Breast epithelium (tissue), 4 donors: ENCODE data around the gene REL. TPM values are rescaled to one million over a fixed set of nuclear protein-coding genes. Genes with fewer than 3 reads are reported as not detected.

Source experiments
- DNase-seq, 2 donors: peaks; one replicate each; pipeline ENCODE4 v3.0.0-alpha.2; 2019; ENCODE audit warnings: low spot score in 2 of 2
- H3K27ac ChIP-seq, 2 donors: fragments of 200-600 bp; sonication (generic) in 1 of 2; one replicate each; pipeline ENCODE4 v1.5.1; 2016 to 2019; ENCODE audit warnings: mild to moderate bottlenecking in 1 of 2
- H3K27me3 ChIP-seq, 2 donors: fragments of 200-600 bp; sonication (generic) in 1 of 2; one replicate each; pipeline versions ENCODE4 v1.5.1 to v1.6.0; 2017 to 2019; ENCODE audit warnings: control low read depth in 1 of 2, mild to moderate bottlenecking in 1 of 2
- H3K36me3 ChIP-seq: fragments of 200-600 bp; one replicate; pipeline ENCODE4 v1.5.1; 2019
- H3K4me1 ChIP-seq, 2 donors: fragments of 200-600 bp; sonication (generic); one replicate each; pipeline ENCODE4 v1.5.1; 2016 to 2019; ENCODE audit warnings: control low read depth in 1 of 2
- H3K4me3 ChIP-seq, 3 donors: fragments of 200-600 bp; sonication (generic); 1 replicate in 2 of 3; 2 replicates in 1 of 3; pipeline ENCODE4 v1.5.1; 2016 to 2019; ENCODE audit warnings: mild to moderate bottlenecking in 3 of 3, moderate library complexity in 2 of 3
- H3K9me3 ChIP-seq, 2 donors: fragments of 200-600 bp; sonication (generic) in 1 of 2; one replicate each; pipeline ENCODE4 v1.5.1; 2016 to 2019; ENCODE audit warnings: control low read depth in 1 of 2
- POLR2A ChIP-seq: fragments of 450-650 bp; IDR thresholded peaks from one replicate; pipeline ENCODE4 v1.6.1; 2016; ENCODE audit warnings: antibody characterized with exemption, mild to moderate bottlenecking, moderate library complexity
- POLR2AphosphoS5 ChIP-seq, 3 donors: sonication (generic); formaldehyde crosslinking; IDR thresholded peaks; one replicate each; pipeline ENCODE4 v1.6.1; 2017; ENCODE audit warnings: antibody characterized with exemption in 3 of 3
- intact Hi-C: fragments of 100-400 bp; cut with DNase I; formaldehyde crosslinking; loops from one replicate; pipeline ENCODE4 v1.15.1; 2023; ENCODE audit warnings: low total_unique reads
- total RNA-seq, 3 donors: library from RNA; depleted of rRNA; stranded (reverse); fragments of >200 nt; gene quantifications; one replicate each; pipeline ENCODE4 v1.1.0, GENCODE V29; 2016
- TF ChIP-seq, protein P1 (sequence below), 3 donors: fragments of 450-650 bp; IDR thresholded peaks; one replicate each; pipeline ENCODE4 v1.5.1; 2016 to 2017; ENCODE audit warnings: antibody characterized with exemption in 3 of 3, mild to moderate bottlenecking in 3 of 3, moderate library complexity in 3 of 3

Gene REL
- total RNA-seq, 3 donors from 2014 or later, result 17.0 to 49.0 (median 21.1) TPM

GRCh38 chr2:60875520-60875919 lies 5.9 kb upstream of the REL start:
- TF ChIP-seq POLR2AphosphoS5 (IDR thresholded peaks at IDR 0.05) (no peak), POLR2A (no peak)
- TF ChIP-seq, protein P1, sequence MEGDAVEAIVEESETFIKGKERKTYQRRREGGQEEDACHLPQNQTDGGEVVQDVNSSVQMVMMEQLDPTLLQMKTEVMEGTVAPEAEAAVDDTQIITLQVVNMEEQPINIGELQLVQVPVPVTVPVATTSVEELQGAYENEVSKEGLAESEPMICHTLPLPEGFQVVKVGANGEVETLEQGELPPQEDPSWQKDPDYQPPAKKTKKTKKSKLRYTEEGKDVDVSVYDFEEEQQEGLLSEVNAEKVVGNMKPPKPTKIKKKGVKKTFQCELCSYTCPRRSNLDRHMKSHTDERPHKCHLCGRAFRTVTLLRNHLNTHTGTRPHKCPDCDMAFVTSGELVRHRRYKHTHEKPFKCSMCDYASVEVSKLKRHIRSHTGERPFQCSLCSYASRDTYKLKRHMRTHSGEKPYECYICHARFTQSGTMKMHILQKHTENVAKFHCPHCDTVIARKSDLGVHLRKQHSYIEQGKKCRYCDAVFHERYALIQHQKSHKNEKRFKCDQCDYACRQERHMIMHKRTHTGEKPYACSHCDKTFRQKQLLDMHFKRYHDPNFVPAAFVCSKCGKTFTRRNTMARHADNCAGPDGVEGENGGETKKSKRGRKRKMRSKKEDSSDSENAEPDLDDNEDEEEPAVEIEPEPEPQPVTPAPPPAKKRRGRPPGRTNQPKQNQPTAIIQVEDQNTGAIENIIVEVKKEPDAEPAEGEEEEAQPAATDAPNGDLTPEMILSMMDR (IDR thresholded peaks at IDR 0.05), result no peak
- intact Hi-C loops, result no loop called here
- no peak for DNase-seq

DNA sequence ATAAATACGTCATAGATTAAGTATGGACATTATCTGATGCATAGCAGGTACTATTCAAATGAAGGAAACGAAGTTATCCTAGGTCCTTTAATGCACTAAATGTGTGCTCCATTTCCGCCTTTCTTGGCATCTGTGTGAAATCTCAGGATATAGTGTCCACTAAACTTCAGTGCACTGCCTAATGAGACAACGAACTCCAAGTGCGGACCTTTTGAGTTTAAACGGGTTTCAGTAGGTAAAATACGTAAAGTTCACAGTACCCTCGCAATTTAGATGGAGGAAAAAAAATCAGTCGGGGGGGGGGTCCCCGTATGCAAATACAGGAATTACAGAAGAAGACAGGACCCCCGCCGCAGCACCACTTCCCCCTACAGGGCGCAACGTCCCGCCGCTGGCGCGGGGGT lies 729 bp upstream of the REL start:
- intact Hi-C loops, result no loop called here
- Histone ChIP-seq H3K36me3 (no peaks in the 10 kb centered on the region), H3K4me1 (no peaks in the 10 kb centered on the region), H3K4me3 (peak overlapping the region; percentile 83 to 92 (median 90)), H3K27ac (peak overlapping the region; percentile 99), H3K9me3 (no peaks in the 10 kb centered on the region), H3K27me3 (no peaks in the 10 kb centered on the region)
- no peak for DNase-seq
- TF ChIP-seq POLR2AphosphoS5 (IDR thresholded peaks at IDR 0.05) (no peak), POLR2A (no peak)
- TF ChIP-seq, protein P1 (IDR thresholded peaks at IDR 0.05), result peak in 1 of 3 donors; percentile 10

More at GRCh38 chr2:60875520-60875919, 5.9 kb upstream of the REL start:
- H3K4me1 ChIP-seq, result no peaks in the 10 kb centered on the region
- no peaks in the 10 kb centered on the region for H3K9me3 ChIP-seq
- no peaks in the 10 kb centered on the region for H3K36me3 ChIP-seq
- H3K27me3 ChIP-seq, result no peaks in the 10 kb centered on the region
- no peak overlapping the region for H3K4me3 ChIP-seq
- no peak overlapping the region for H3K27ac ChIP-seq

GRCh38 chr2:60882971-60883753 lies 1.8 kb downstream of the REL start:
- Histone ChIP-seq H3K9me3 (no peaks in the 10 kb centered on the region), H3K36me3 (no peaks in the 10 kb centered on the region), H3K4me3 (peak overlapping the region; percentile 83 to 92 (median 90)), H3K27ac (peak overlapping the region; percentile 99), H3K27me3 (no peaks in the 10 kb centered on the region), H3K4me1 (no peaks in the 10 kb centered on the region)
- no peak for DNase-seq
- intact Hi-C loops, result no loop called here
- TF ChIP-seq, protein P1 (IDR thresholded peaks at IDR 0.05), result no peak
- no peak for TF ChIP-seq POLR2A
- TF ChIP-seq POLR2AphosphoS5 (IDR thresholded peaks at IDR 0.05), result no peak

DNA sequence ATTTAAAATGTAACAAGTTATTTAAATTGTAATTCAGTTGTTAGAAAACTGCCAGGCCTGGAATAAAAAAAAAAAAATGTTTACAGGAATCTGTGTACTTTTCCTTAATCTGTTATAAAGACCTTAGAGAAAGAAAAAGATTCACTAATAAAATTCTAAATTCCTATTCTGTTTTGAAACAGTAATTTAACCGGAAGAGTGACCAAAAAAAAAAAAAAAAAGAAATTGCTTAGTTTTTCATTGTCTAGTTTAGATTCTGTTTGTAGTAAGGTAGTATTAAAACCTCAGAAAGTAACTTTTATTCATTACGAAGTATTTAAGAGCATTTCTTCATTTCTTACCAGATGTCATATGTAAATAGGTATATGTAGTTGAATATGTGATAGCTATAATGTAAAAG lies 2.5 kb downstream of the REL start:
- no peak for TF ChIP-seq POLR2A
- TF ChIP-seq, protein P1 (IDR thresholded peaks at IDR 0.05), result no peak
- no peak for TF ChIP-seq POLR2AphosphoS5 (IDR thresholded peaks at IDR 0.05)
- H3K27me3 ChIP-seq, result no peaks in the 10 kb centered on the region
- DNase-seq, result no peak
- H3K27ac ChIP-seq, result peak overlapping the region; percentile 50 to 99
- no peaks in the 10 kb centered on the region for H3K4me1 ChIP-seq
- intact Hi-C loops, result no loop called here
- H3K4me3 ChIP-seq, result peak overlapping the region; percentile 83 to 92 (median 90)
- H3K36me3 ChIP-seq, result no peaks in the 10 kb centered on the region
- no peaks in the 10 kb centered on the region for H3K9me3 ChIP-seq

- no peak for TF ChIP-seq POLR2A
- no peak for TF ChIP-seq POLR2AphosphoS5 (IDR thresholded peaks at IDR 0.05)
- TF ChIP-seq, protein P1 (IDR thresholded peaks at IDR 0.05), result no peak
- H3K36me3 ChIP-seq, result no peaks in the 10 kb centered on the region
- H3K4me1 ChIP-seq, result no peaks in the 10 kb centered on the region
- peak overlapping the region; percentile 65 to 99 for H3K27ac ChIP-seq
- intact Hi-C loops, result no loop called here
- peak overlapping the region in 2 of 3 donors; percentile 3 to 92 for H3K4me3 ChIP-seq
- no peak for DNase-seq
- H3K27me3 ChIP-seq, result no peaks in the 10 kb centered on the region
- H3K9me3 ChIP-seq, result no peaks in the 10 kb centered on the region
Measured at GRCh38 chr2:60884800-60885199, 3.4 kb downstream of the REL start.
